GM12891 (cell line): Measurements from ENCODE around the gene PCDHGA3. TPM values are rescaled to one million over a fixed set of nuclear protein-coding genes. Genes with fewer than 3 reads are reported as not detected.
"Not testable (repeated sequence)": the region's sequence is repeated elsewhere in the genome, so short reads cannot be mapped to it uniquely, and the experiment has no call there.

Source experiments
- DNase-seq: peaks from one replicate; pipeline ENCODE4 v3.0.0; 2011; ENCODE audit warnings: low spot score; ENCODE audit not compliant: insufficient read length
- FAIRE-seq: peaks from 2 replicates; lab custom pipeline; 2011; peaks lifted over from hg19 to GRCh38; lab: Jason Lieb, UNC
- PAX5 ChIP-seq: IDR thresholded peaks from 2 replicates; pipeline ENCODE4 v1.6.1; 2011; ENCODE audit warnings: low read length, moderate library complexity, mild to moderate bottlenecking; ENCODE audit not compliant: insufficient read depth, severe bottlenecking
- POLR2A ChIP-seq: IDR thresholded peaks from 2 replicates; pipeline ENCODE4 v1.6.1; 2011; ENCODE audit warnings: low read depth, low read length, control low read depth
- POLR2AphosphoS5 ChIP-seq: IDR thresholded peaks from 2 replicates; pipeline ENCODE4 v1.6.1; 2011; ENCODE audit warnings: low read depth, low read length, control low read depth
- POU2F2 ChIP-seq: IDR thresholded peaks from 2 replicates; pipeline ENCODE4 v1.6.1; 2011; ENCODE audit warnings: low read depth, mild to moderate bottlenecking, control low read depth, low read length, moderate library complexity
- SPI1 ChIP-seq: IDR thresholded peaks from 2 replicates; pipeline ENCODE4 v1.6.1; 2011; ENCODE audit warnings: low read depth, low read length, control low read depth
- TAF1 ChIP-seq: IDR thresholded peaks from 2 replicates; pipeline ENCODE4 v1.6.1; 2011; ENCODE audit warnings: low read depth, low read length, control low read depth
- polyA plus RNA-seq: library from polyadenylated mRNA; unstranded; fragments of >200 nt; gene quantifications from one replicate; pipeline ENCODE4 v1.2.1, GENCODE V29; 2012; ENCODE audit warnings: low read depth, missing spikeins, inconsistent platforms; ENCODE audit not compliant: missing spikeins

Gene PCDHGA3
- not detected for polyA plus RNA-seq

DNA sequence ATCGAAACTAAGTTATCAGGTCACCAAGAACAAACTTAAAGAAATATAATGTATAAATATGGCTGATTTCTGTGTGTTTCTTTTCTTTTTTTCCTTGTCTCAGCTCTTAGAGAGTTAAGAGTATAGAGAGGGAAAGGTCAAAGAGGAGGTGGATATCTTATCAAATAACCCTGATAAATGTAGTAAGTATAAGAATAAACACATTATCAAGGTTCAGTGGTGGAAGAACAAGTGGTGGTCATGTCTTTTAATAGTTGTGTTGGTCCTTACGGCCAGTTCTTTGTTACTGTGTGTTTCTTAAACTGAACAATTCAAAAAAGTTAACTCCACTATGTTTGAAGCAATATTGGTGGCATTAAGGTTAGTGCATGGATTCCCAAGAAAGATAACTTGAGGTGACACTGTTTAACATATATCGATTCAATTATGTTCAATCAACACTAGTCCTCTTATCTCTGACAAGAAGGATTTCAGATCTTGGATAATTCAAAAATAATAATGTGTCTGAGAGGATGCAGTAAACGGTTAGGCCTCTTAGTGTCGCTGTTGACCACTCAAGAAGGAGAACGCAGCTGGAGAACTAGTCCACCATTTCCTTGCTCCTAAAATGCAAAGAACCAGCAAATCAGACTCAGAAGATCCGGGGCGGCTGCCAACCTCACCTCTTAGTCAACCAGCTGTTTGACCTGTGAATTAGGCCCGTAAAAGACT is at the start of gene PCDHGA3:
PCDHGA3 (plus strand) TSS at position 588 of the 711 bp plus-strand sequence. CDS start 205 bp downstream, outside the sequence.
- no peak for FAIRE-seq
- DNase-seq = no peak
- no peak for TF ChIP-seq SPI1
- TF ChIP-seq POU2F2 = no peak
- TF ChIP-seq POLR2AphosphoS5 = no peak
- no peak for TF ChIP-seq PAX5
- no peak for TF ChIP-seq TAF1
- no peak for TF ChIP-seq POLR2A

DNA sequence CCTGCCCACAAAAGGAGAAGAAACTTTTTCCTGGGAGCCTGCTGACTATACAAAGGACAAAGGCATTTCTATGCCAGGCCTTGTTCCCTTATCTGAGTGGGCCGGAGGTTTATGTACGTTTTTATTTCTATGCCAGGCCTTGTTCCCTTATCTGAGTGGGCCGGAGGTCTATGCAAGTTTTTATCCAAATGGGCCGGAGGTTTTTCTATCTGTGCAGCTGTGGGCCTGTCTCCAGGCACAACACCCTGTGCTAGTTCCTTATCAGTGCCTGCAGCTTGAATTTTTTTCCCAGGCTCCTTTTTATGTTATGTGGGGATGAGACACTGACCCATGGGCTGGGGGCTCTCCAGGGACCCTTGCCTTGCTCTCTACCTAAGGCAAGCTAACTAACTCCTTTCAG is 45.3 kb upstream of the PCDHGA3 start:
- no peak for DNase-seq
- FAIRE-seq = no peak
- TF ChIP-seq POLR2AphosphoS5 = no peak
- no peak for TF ChIP-seq POLR2A
- TF ChIP-seq SPI1 = no peak
- TF ChIP-seq PAX5 = no peak
- no peak for TF ChIP-seq POU2F2
- no peak for TF ChIP-seq TAF1

DNA sequence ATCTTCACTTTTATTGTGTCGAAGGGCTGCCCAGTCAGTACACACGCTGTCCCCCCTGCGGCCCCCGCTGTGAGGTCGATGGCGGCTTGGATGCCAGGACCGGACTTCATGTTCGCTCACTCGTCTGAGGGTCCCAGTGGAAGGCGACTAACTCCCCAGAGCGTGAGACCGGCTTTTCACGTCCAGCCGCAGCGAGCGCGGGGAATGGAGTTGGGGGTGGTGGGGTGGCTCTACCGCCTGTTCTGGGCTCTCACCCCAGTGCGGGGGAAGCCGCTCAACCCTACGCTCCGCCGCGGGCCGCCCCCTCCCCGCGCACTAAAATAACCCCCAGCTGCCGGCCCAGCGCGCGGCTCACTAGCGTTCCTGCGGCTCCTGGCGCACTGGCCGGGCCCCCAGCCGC is 39.9 kb upstream of the PCDHGA3 start, which contains the start of gene SLC25A2:
SLC25A2 (minus strand) TSS at position 294 of the 400 bp plus-strand sequence; CDS start at position 110, 184 bp downstream.
- no peak for DNase-seq
- no peak for FAIRE-seq
- TF ChIP-seq POLR2AphosphoS5 (no peak), SPI1 (no peak), TAF1 (no peak), PAX5 (no peak), POLR2A (no peak), POU2F2 (no peak)

DNA sequence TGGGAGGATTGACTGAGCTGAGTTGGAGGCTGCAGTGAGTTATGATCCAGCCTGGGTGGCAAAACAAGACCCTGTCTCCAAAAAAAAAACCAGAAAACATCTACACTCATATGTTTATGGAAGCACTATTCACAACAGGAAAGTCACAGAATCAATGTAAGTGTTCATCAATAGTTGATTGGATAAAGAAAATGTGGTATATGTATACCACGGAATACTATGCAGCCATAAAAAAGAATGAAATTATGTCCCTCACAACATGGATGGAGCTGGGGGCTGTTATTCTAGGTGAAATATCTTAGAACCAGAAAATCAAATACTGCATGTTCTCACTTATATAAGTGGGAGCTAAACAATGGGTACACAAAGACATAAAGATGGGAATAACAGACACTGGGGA is 37.0 kb upstream of the PCDHGA3 start:
- no peak for FAIRE-seq
- no peak for DNase-seq
- TF ChIP-seq POLR2A (no peak), POU2F2 (no peak), TAF1 (no peak), PAX5 (no peak), POLR2AphosphoS5 (no peak), SPI1 (no peak)

DNA sequence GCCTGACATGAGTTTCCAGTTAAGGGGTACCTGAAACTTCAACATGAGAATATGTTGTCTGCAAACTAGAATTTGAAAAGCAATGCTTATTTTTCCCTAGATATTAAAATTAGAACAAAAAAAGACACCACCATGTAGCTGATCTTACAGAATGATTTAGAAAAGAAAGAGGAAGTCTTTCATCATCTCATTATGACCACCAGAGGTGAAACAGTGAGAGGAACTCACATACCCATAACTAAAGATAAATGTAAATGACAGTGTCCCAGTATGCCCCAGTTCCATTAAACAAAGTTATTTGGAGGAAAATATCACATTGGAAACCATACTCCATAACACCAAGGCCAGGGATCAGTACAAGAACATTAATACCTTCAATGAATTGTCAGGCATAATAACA is 29.9 kb upstream of the PCDHGA3 start:
- no peak for DNase-seq
- TF ChIP-seq SPI1 (peak; percentile 64), POLR2AphosphoS5 (no peak)
- FAIRE-seq = no peak

DNA sequence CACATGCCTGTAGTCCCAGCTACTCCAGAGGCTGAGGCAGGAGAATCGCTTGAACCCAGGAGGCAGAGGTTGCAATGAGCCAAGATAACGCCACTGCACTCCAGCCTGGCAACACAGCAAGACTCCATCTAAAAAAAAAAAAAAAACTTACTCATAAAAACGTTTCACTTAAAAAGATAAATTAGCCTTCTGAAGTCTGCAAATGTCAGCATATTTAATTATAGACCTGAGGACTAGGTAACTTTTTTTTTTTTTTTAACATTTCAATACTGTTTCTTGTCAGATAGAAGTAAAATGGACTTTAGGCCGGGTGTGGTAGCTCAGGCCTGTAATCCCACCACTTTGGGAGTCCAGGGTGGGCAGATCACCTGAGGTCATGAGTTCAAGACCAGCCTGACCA is 26.7 kb upstream of the PCDHGA3 start:
- DNase-seq, FAIRE-seq: not testable (repeated sequence)

DNA sequence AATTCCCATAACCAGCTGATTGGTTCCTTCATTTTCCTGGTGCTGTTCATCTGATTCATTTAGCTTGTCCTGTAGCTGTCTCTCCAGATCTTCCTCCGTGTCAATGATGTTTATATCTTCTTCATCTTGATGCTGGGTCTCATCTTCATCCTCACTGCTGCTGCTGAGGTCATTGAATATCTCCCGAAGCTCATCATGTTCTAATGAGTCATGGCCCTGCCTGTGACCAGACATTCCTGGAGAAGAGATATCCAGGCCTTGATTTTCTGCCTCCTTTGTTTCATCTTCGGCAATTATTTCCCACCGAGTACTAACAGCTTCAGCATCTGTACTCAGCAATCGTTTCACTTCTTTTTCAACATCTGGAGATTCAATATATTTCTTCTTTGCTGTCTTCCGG is 24.4 kb upstream of the PCDHGA3 start:
- TF ChIP-seq POU2F2 = no peak
- TF ChIP-seq POLR2AphosphoS5 = no peak
- no peak; the same call in 1 of the 2 replicates for TF ChIP-seq POLR2A
- TF ChIP-seq PAX5 = no peak
- no peak for TF ChIP-seq SPI1
- no peak for TF ChIP-seq TAF1
- FAIRE-seq (no peak), DNase-seq (no peak)

DNA sequence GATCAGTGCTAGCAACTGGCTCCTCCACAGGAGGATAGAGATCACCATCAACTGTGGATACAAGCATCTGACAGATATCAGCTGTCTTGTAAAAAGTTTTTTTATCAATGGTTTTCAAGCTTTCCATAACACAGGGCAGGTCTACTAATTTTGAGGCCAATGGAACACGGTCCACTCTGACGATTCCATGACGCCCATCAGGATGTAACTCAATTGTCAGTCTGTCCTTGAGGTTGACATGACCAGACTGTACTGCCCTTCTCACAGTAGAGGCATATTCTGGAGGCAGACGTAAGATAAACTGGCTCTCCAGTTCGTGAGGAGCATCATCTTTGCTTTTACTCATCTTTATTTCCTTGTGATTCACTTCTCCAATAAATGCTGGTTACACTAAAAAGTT is 23.9 kb upstream of the PCDHGA3 start:
- FAIRE-seq (no peak), DNase-seq (no peak)
- TF ChIP-seq TAF1 (no peak), POLR2A (no peak), POLR2AphosphoS5 (no peak), POU2F2 (no peak), PAX5 (no peak), SPI1 (no peak)

DNA sequence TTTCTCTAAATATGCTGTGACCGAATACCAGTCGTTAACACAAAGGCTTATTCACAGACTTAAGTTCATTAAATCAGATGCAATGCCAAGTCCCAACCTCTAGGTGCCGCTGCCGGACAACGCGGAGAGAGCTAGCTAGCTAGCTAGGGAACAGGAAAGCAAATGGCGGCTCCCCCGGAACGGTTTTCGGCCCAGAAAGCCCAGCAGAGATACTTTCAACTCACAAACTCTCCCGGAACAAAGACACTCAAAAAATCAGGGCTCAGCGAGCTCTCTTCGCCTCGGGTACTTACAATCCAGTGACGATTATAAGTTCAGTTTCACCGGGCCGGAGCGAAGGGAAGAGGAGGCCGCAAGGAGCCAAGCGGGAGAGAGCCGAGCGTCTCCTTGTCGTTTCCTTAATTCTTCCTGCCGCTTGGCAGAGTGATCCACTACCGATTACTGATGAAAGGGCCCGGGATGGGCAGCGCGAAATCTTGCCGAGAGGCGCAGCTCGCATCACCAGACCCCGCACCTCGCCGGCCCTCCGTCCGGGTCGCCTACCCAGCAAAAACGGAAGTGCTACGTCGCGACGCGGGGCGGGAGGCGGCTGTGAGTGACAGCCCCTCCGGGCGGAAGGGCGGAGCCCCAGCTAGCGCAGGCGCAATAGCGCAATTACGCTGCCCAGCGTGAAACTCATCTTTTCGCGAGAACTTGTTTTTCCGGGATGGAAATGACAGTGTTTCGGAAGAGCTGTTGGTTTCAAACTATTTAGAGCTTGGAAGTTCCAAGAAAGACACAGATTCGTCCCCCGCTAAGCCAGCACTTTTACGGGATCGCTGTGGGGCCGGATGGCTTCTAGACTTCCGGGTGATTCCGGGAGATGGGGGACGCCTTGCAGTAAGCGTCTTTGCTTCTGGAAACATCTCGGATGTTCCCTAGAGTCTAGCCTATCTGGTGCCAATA is 23.1 kb upstream of the PCDHGA3 start, which contains the start of gene TAF7:
TAF7 (minus strand) TSS at position 560 of the 945 bp plus-strand sequence. CDS start 740 bp downstream, outside the sequence.
- FAIRE-seq (peak; percentile 98), DNase-seq (peak; percentile 63)
- TF ChIP-seq POLR2A (peak; percentile 92), PAX5 (no peak), TAF1 (peak; percentile 90), POU2F2 (peak; percentile 82), POLR2AphosphoS5 (peak; percentile 97), SPI1 (peak; percentile 96)
